Measurements from ENCODE around the gene MNX1.

GRCh38 chr7:157019718-157020451, 9.4 kb upstream of the MNX1 start:
- no peak for TF ChIP-seq CTCF (IDR thresholded peaks at IDR 0.05)
- TF ChIP-seq POLR2AphosphoS5 (IDR thresholded peaks at IDR 0.05) = no peak
